HG03460 (cell line): ENCODE results near the gene ANO3.
"Not testable (repeated sequence)": the region's sequence is repeated elsewhere in the genome, so short reads cannot be mapped to it uniquely, and the experiment has no call there.

Experiments used
- ATAC-seq: cut with Tn5 transposase; IDR thresholded peaks from one replicate; pipeline ENCODE4 v1.9.1; 2021; ENCODE audit not compliant: unreplicated experiment

ANO3 gene

GRCh38 chr11:26571861-26572654, 240.1 kb downstream of the ANO3 start, which contains the start of gene MUC15:
MUC15 (minus strand) TSS chr11:26572263; CDS start chr11:26567094, 5,169 bp downstream.
- ATAC-seq, result no peak

GRCh38 chr11:26572770-26573402, 241.0 kb downstream of the ANO3 start:
- ATAC-seq, result no peak

GRCh38 chr11:26573896-26574295, 242.0 kb downstream of the ANO3 start:
- ATAC-seq, result no peak

GRCh38 chr11:26575946-26576345, 244.0 kb downstream of the ANO3 start:
- no peak for ATAC-seq

DNA sequence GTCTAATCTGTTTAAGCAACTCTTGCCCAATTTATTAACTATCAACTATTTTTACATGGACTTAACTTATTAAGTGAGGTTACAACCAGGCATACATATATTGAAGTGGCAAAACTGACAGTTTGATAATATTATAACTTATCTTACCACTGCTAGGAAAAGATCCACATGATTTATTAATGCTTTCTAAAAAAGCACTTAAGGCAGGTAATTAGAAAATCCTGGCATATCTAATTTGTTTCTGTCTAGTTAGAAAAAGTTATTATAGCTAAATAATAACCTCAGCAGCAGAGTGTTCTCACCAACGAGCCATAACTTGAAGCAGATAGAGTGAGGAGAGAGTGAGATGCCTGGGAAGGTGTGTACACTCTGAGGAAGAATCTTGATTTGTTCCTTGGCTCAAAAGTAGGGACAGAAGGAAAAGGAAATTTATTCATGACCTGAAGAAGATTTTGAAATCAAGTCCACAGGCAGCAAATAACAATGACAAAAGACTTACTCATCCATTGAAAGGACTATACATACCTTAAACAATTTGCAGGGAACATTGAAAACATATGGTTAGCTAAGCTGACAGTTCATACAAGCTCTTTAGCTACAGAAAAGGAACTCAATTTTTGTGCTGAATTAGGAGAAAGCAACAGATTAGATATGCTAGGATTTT, 247.2 kb downstream of the ANO3 start:
- no peak for ATAC-seq

- no peak for ATAC-seq
Measured at GRCh38 chr11:26579683-26580082, 247.8 kb downstream of the ANO3 start.

DNA sequence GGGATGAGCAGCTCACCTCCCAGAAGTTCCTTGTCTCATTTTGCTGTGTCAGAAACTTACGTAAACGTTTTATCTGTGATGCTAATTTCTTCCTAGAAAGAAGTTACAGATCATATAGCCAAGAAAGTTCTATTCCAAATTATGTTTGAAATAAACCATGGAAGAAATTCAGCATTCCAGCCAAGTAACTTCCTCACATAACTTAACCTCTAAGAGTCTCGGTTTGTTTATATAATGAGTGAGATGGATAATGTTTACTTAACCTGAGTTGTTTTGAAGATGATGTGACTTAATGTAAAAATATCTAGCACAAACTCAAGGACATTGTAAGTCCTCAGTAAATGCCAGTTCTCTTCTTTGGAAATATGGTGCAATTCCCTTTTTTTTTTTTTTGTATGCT, 249.0 kb downstream of the ANO3 start:
- no peak for ATAC-seq

DNA sequence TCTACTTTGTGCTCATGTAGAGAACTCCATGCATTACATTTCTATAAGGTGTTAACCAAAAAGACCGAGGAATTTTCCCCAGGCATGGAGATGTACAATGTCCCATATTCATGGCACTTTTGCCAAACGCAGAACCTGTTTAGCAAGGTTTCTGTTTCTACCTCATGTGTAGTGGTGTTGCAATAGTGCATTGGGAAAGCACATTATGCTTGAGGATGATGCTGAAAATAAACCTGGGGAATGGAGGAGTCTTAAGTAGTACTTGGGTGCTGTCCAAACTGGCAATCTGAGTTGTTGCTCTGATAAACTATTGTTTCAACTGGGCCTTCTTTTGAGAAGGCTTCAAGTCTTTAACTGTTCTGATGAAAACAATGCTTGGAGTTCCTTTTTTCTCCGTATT, 251.6 kb downstream of the ANO3 start:
- ATAC-seq, result no peak

DNA sequence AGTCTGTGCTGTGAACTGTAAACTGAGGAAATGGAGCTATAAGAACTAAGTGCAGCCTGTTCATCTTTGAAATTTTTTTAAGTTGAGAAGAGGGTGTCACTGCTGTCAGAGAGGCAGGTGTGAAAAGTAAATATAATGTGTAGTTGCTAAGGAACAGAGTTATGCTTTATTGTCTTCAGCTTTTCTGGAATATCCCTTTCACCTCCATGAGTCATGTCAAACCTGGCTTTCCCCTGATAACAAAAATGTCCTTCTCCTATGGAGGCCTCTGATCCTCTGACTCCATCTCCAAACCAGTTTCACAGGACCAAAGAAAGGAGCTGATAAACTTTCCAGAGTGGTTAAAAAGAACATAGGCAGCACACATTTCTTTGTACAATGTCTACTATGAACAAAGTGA, 252.9 kb downstream of the ANO3 start:
- ATAC-seq, result no peak

DNA sequence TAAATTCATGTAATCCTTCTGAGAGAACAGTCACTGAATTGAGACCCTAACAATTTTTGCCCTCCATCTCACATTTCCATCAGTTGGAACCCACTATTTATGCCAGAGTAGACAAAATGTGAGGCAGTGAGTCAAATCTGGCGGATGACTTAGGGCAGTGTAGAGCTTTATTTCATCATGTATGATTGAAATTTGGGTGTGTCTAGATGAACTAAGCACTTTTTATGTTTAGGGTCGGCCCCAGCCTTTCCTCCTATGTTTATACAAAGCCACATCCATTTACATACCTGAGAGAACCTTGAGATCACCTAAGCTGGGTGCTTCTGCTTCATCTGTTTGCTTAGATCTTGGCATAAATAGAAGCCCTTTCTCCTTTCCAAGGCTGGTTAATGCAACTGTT, 255.1 kb downstream of the ANO3 start:
- ATAC-seq, result no peak

DNA sequence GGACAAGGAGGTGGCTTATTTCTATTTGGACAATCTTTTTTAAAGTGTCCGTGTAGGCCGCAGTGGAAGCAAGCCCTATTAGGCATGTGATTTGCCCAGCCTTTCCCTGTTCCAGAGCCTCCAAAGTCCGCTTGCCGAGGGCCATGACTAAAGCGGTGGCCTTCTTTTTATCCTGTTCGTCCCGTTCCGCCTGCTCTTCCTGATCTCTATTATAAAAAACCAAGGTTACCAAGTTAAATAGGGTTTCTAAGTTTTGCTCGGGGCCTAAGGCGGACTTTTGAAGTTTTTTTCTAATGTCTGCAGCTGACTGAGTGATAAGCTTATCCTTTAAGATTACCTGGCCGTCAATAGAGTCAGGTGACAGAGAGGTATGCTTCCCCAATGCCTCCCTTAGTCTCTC, 261.8 kb downstream of the ANO3 start:
- ATAC-seq, result no peak

DNA sequence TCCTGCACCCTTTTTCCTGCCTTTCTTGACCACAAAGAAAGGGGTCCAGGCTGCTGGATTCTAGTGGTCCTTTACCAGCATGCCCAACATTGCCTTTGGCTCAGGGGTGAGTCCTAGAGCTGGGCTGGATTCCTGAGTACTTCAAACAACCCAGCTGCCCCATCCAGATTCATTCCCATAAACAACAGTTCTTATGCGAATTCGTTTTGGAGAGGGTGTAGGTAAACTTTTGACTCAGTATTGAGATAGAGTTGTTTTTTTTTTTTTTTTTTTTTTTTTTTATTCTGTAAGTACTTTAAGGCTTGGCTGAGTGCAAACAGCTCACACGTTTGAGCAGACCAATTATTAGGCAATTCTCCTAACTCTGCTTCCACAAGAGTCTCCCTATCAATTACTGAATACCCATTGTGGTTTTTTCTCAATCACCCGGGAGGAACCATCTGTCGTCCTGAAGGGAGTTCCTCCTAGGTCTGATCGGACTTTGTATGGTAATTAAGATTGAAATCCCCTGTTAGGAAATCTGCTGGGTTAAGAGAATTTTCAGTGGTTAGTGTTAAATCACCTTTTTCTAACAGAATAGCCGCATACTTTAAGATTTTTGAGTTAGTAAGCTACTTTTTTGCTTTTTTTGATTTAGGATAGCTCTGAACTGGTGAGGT, 263.4 kb downstream of the ANO3 start:
- not testable (repeated sequence) for ATAC-seq

DNA sequence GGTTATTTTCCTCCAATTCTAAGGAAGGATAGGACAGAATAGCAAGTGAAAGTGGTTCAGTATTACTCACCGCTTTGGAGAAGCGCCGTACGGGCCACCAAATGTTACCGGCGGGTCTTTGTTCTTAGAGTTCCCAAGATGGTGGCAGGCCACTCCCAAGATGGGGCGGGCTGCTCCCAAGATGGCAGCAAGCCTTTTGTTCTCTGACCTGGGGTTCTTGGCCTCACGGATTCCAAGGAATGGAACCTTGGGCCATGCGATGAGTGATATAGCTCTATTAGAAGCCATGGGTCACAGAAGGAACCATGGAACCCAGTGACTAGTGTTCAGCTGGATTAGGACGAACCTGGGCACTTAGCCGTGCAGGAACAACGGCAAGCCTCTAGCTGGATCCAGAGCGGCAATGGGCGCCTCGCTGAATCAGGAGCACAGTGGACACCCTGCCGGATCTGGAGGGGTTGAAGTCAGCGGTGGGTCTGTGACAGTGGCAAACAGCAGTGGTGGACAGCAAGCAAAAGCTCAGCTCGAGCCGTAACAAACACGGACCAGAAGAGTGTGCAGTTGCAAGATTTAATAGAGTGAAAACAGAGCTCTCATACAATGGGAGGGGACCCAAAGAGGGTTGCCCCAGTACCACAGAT, 265.2 kb downstream of the ANO3 start:
- ATAC-seq, result not testable (repeated sequence)

- ATAC-seq, result no peak
Measured at GRCh38 chr11:26597899-26598298, 266.0 kb downstream of the ANO3 start.

DNA sequence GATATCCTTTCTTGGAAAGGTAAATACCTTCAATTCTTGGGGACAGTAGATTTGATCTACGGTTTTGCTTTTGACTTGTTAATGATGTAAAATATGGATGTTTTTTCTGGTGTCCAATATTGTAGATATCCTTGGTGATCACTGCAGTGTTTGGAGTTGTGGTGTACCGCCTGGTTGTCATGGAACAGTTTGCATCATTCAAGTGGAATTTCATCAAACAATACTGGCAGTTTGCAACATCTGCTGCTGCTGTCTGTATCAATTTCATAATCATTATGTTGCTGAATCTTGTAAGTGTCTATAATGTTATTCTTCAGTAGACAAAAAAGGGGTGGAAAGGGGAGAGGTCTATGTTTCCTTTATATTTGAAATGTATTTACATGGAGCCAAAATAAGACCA, 267.5 kb downstream of the ANO3 start:
- ATAC-seq, result no peak

DNA sequence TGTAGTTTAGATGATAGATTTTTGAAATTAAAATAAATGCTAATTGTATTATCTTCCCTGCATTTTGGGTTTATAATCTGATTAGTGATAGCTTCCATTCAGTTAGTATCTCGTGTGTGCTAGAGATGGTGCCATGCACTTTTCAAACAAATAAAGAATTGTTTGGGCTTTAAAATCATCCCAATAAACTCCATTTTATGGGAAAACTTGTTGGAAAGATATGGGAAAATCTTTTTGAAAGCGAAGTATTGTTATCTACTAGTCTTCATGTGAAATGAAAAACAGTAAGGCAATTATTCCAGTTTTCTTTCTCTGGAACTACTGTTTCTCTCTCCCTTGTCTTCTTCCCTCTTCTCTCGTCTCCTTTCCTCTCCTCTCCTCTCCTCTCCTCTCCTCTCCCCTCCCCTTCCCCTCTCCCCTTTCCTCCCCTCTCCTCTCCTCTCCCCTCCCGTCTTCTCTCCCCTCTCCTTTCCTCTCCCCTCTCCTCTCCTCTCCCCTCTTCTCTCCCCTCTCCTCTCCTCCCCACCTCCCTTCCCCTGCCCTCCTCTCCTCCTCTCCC, 268.0 kb downstream of the ANO3 start:
- no peak for ATAC-seq

DNA sequence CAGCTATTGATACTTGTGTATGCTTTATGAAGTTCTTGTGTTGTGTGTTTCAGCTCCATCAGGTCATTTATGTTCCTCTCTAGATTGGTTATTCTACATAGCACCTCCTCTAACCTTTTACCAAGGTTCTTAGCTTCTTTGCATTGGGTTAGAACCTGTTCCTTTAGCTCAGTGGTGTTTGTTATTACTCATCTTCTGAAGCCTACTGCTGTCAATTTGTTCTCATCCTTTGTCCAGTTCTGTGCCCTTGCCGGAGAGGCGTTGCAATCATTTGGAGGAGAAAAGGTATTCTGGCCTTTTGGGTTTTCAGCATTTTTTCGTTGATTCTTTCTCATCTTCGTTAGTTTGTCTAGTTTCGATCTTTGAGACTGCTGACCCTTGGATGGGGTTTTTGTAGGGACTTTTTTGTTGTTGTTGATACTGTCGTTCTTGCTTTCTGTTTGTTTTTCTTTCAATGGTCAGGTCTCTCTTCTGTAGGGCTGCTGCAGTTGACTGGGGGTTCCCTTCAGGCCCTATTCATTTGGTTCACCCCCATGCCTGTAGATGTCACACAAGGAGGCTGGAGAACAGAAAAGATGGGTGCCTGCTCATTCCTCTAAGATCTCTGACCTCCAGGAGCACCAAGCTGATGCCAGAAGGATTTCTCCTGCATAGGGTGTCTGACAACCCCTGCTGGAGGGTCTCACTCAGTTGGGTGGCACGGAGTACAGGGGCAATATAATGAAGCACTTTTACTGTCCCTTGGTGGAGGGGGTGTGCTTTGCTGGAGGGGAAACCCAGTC, 276.0 kb downstream of the ANO3 start:
- no peak for ATAC-seq

DNA sequence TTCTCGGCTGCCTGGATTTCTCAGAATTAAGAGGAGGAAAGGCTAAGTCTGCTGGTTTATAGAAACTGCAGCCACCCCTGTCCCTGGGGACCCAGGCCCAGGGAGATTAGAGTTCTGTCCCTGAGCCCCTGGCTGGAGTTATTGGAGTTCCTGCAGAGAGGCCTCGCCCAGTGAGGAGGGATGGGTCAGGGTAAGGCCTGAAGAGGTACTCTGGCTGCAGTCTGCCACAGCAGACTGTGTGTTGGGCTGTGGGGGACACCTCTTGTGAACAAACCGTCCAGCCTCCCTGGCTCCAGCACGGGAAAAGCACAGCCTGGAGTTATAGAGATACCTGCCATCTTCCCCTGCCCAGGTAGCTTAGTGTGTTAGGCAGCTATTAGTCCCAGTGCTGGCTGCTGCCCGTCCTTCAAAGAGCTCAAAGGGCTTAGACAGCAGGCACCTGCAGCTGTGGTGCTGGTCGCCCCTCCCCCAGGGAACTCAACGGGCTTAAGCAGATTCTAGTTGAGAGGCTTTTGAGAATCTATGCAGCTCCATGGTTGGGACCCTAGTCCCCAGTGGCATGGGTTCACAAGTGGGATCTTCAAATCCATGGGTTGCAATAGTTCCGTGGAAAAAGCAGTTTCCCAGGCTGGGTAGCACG, 276.7 kb downstream of the ANO3 start:
- ATAC-seq, result no peak

- ATAC-seq, result no peak
Measured at GRCh38 chr11:26613759-26614158, 281.8 kb downstream of the ANO3 start.
